ENCODE results near the gene RETREG1. TPM values are rescaled to one million over a fixed set of nuclear protein-coding genes. Genes with fewer than 3 reads are reported as not detected.
A peak's percentile ranks its signal among the peaks of the same experiment; 100 is the strongest.

The RETREG1 gene
- total RNA-seq, 1 experiment from 2014 or later: not detected

GRCh38 chr5:16595881-16596580 lies 20.8 kb downstream of the RETREG1 start:
- H3K9me3 ChIP-seq (ENCODE audit: low read length): no peaks in the 10 kb centered on the region
- no peak for DNase-seq
- no peak overlapping the region for H3K4me2 ChIP-seq (ENCODE audit: low read depth, low read length, poor library complexity, severe bottlenecking)
- H3K4me3 ChIP-seq (ENCODE audit: low read length): no peak overlapping the region
- H3K27me3 ChIP-seq (ENCODE audit: low read length): no peaks in the 10 kb centered on the region
- no peaks in the 10 kb centered on the region for H3K79me2 ChIP-seq (ENCODE audit: low read length)
- H3K9ac ChIP-seq (ENCODE audit: low read length): no peak overlapping the region
- H3K9me2 ChIP-seq (replicated peaks; ENCODE audit: insufficient read depth, low read length): no peaks in the 10 kb centered on the region
- 0 out of 2 replicates have a peak, but pooled peaks cover 5% of the 10 kb centered on the region for H3K4me1 ChIP-seq (ENCODE audit: low read length)
- no peaks in the 10 kb centered on the region for H3K36me3 ChIP-seq (ENCODE audit: insufficient read depth, low read length)
- H2AFZ ChIP-seq (ENCODE audit: low read length): no peak overlapping the region
- H3K27ac ChIP-seq (ENCODE audit: low read length): no peak overlapping the region
- H4K20me1 ChIP-seq (ENCODE audit: insufficient read depth, low read depth, low read length): no peaks in the 10 kb centered on the region

DNA sequence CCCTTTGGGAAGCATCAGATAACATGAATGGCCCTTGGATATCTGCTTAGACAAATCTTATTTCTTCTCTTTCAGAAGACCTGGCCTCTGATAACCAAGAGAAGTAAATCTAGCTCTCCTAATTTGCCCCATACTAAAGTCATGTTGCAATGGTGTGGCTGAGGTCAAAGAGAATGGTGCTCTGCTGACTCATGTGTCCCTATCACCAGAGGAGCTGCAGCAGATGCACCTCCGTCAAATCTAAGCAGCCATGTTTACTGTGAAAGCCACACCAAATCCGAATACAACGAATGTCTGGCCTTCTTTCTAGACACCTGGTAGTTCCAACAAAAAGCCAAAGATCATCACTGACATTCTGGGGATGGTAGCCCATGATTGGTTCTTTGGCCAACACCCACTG lies 23.2 kb downstream of the RETREG1 start:
- Histone ChIP-seq H2AFZ (ENCODE audit: low read length) (no peak overlapping the region), H3K9ac (ENCODE audit: low read length) (no peak overlapping the region), H3K4me2 (ENCODE audit: low read depth, low read length, poor library complexity, severe bottlenecking) (no peak overlapping the region), H3K9me3 (ENCODE audit: low read length) (no peaks in the 10 kb centered on the region), H3K27me3 (ENCODE audit: low read length) (no peaks in the 10 kb centered on the region), H3K4me1 (ENCODE audit: low read length) (0 out of 2 replicates have a peak, but pooled peaks cover 5% of the 10 kb centered on the region), H3K9me2 (replicated peaks; ENCODE audit: insufficient read depth, low read length) (no peaks in the 10 kb centered on the region), H3K36me3 (ENCODE audit: insufficient read depth, low read length) (no peaks in the 10 kb centered on the region), H3K79me2 (ENCODE audit: low read length) (no peaks in the 10 kb centered on the region), H3K4me3 (ENCODE audit: low read length) (no peak overlapping the region), H3K27ac (ENCODE audit: low read length) (no peak overlapping the region), H4K20me1 (ENCODE audit: insufficient read depth, low read depth, low read length) (no peaks in the 10 kb centered on the region)
- DNase-seq: no peak

- Histone ChIP-seq H3K36me3 (ENCODE audit: insufficient read depth, low read length) (no peaks in the 10 kb centered on the region), H3K9me3 (ENCODE audit: low read length) (no peaks in the 10 kb centered on the region), H3K9me2 (replicated peaks; ENCODE audit: insufficient read depth, low read length) (no peaks in the 10 kb centered on the region), H3K9ac (ENCODE audit: low read length) (no peak overlapping the region), H3K27ac (ENCODE audit: low read length) (no peak overlapping the region), H3K79me2 (ENCODE audit: low read length) (no peaks in the 10 kb centered on the region), H3K4me3 (ENCODE audit: low read length) (no peak overlapping the region), H4K20me1 (ENCODE audit: insufficient read depth, low read depth, low read length) (no peaks in the 10 kb centered on the region), H3K4me1 (ENCODE audit: low read length) (0 out of 2 replicates have a peak, but pooled peaks cover 5% of the 10 kb centered on the region), H2AFZ (ENCODE audit: low read length) (no peak overlapping the region), H3K4me2 (ENCODE audit: low read depth, low read length, poor library complexity, severe bottlenecking) (no peak overlapping the region), H3K27me3 (ENCODE audit: low read length) (no peaks in the 10 kb centered on the region)
- DNase-seq: no peak
Measured at GRCh38 chr5:16593013-16593412, 23.8 kb downstream of the RETREG1 start.

- Histone ChIP-seq H3K79me2 (ENCODE audit: low read length) (no peaks in the 10 kb centered on the region), H3K9ac (ENCODE audit: low read length) (no peak overlapping the region), H3K9me2 (replicated peaks; ENCODE audit: insufficient read depth, low read length) (no peaks in the 10 kb centered on the region), H3K4me3 (ENCODE audit: low read length) (no peak overlapping the region), H2AFZ (ENCODE audit: low read length) (no peak overlapping the region), H3K36me3 (ENCODE audit: insufficient read depth, low read length) (no peaks in the 10 kb centered on the region), H3K27ac (ENCODE audit: low read length) (no peak overlapping the region), H3K4me1 (ENCODE audit: low read length) (0 out of 2 replicates have a peak, but pooled peaks cover 5% of the 10 kb centered on the region), H3K9me3 (ENCODE audit: low read length) (no peaks in the 10 kb centered on the region), H3K4me2 (ENCODE audit: low read depth, low read length, poor library complexity, severe bottlenecking) (no peak overlapping the region), H4K20me1 (ENCODE audit: insufficient read depth, low read depth, low read length) (no peaks in the 10 kb centered on the region), H3K27me3 (ENCODE audit: low read length) (no peaks in the 10 kb centered on the region; the same call in 1 of the 2 replicates)
- DNase-seq: no peak
Measured at GRCh38 chr5:16592255-16592654, 24.5 kb downstream of the RETREG1 start.

GRCh38 chr5:16590685-16591084 lies 26.1 kb downstream of the RETREG1 start:
- H3K79me2 ChIP-seq (ENCODE audit: low read length): no peaks in the 10 kb centered on the region
- no peaks in the 10 kb centered on the region for H3K9me2 ChIP-seq (replicated peaks; ENCODE audit: insufficient read depth, low read length)
- H3K9me3 ChIP-seq (ENCODE audit: low read length): no peaks in the 10 kb centered on the region
- H3K9ac ChIP-seq (ENCODE audit: low read length): no peak overlapping the region
- no peak for DNase-seq
- H3K4me2 ChIP-seq (ENCODE audit: low read depth, low read length, poor library complexity, severe bottlenecking): no peak overlapping the region
- H3K27me3 ChIP-seq (ENCODE audit: low read length): no peaks in the 10 kb centered on the region; the same call in 1 of the 2 replicates
- peaks cover 12% of the 10 kb centered on the region for H3K4me1 ChIP-seq (ENCODE audit: low read length)
- no peak overlapping the region for H3K4me3 ChIP-seq (ENCODE audit: low read length)
- H3K27ac ChIP-seq (ENCODE audit: low read length): no peak overlapping the region
- H4K20me1 ChIP-seq (ENCODE audit: insufficient read depth, low read depth, low read length): no peaks in the 10 kb centered on the region
- no peaks in the 10 kb centered on the region for H3K36me3 ChIP-seq (ENCODE audit: insufficient read depth, low read length)
- no peak overlapping the region for H2AFZ ChIP-seq (ENCODE audit: low read length)

DNA sequence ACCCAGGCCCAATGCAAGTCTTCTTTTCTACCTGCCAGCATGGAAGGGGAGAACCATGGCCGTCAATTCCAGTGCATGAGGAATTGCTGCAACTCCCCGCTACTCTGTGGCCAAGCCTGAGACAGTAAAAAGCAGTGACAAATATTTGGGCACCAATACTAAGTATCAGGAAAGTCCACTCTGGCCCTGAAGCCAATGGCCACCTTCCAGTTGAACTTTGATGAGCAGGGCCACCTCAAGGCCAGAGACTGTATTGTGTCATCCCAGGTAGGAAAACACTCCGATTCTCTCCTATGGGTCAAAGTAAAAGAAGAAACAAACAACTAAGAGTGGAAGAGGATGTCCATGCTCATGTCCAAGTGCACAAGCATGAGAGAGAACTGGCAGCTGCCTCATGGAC lies 27.1 kb downstream of the RETREG1 start:
- Histone ChIP-seq H3K4me3 (ENCODE audit: low read length) (no peak overlapping the region), H3K4me1 (ENCODE audit: low read length) (peaks cover 12% of the 10 kb centered on the region), H3K27ac (ENCODE audit: low read length) (no peak overlapping the region), H3K9me2 (replicated peaks; ENCODE audit: insufficient read depth, low read length) (no peaks in the 10 kb centered on the region), H3K4me2 (ENCODE audit: low read depth, low read length, poor library complexity, severe bottlenecking) (no peak overlapping the region), H3K27me3 (ENCODE audit: low read length) (no peaks in the 10 kb centered on the region; the same call in 1 of the 2 replicates), H3K79me2 (ENCODE audit: low read length) (no peaks in the 10 kb centered on the region), H3K9me3 (ENCODE audit: low read length) (no peaks in the 10 kb centered on the region), H2AFZ (ENCODE audit: low read length) (no peak overlapping the region), H3K9ac (ENCODE audit: low read length) (no peak overlapping the region), H3K36me3 (ENCODE audit: insufficient read depth, low read length) (no peaks in the 10 kb centered on the region), H4K20me1 (ENCODE audit: insufficient read depth, low read depth, low read length) (no peaks in the 10 kb centered on the region)
- DNase-seq: no peak

- H4K20me1 ChIP-seq (ENCODE audit: insufficient read depth, low read depth, low read length): no peaks in the 10 kb centered on the region
- no peak overlapping the region for H3K4me3 ChIP-seq (ENCODE audit: low read length)
- no peak overlapping the region for H3K27ac ChIP-seq (ENCODE audit: low read length)
- no peaks in the 10 kb centered on the region for H3K79me2 ChIP-seq (ENCODE audit: low read length)
- no peaks in the 10 kb centered on the region for H3K9me3 ChIP-seq (ENCODE audit: low read length)
- no peak overlapping the region for H3K9ac ChIP-seq (ENCODE audit: low read length)
- no peaks in the 10 kb centered on the region for H3K9me2 ChIP-seq (replicated peaks; ENCODE audit: insufficient read depth, low read length)
- H2AFZ ChIP-seq (ENCODE audit: low read length): no peak overlapping the region
- no peak overlapping the region for H3K4me2 ChIP-seq (ENCODE audit: low read depth, low read length, poor library complexity, severe bottlenecking)
- no peaks in the 10 kb centered on the region for H3K36me3 ChIP-seq (ENCODE audit: insufficient read depth, low read length)
- peaks cover 12% of the 10 kb centered on the region for H3K4me1 ChIP-seq (ENCODE audit: low read length)
- no peaks in the 10 kb centered on the region; the same call in 1 of the 2 replicates for H3K27me3 ChIP-seq (ENCODE audit: low read length)
- no peak for DNase-seq
Measured at GRCh38 chr5:16588434-16589214, 28.2 kb downstream of the RETREG1 start.

- Histone ChIP-seq H3K9me3 (ENCODE audit: low read length) (no peaks in the 10 kb centered on the region), H3K4me3 (ENCODE audit: low read length) (no peak overlapping the region), H3K4me2 (ENCODE audit: low read depth, low read length, poor library complexity, severe bottlenecking) (peak overlapping the region; percentile 4), H3K4me1 (ENCODE audit: low read length) (peaks cover 8% of the 10 kb centered on the region), H3K27ac (ENCODE audit: low read length) (no peak overlapping the region), H3K9ac (ENCODE audit: low read length) (no peak overlapping the region), H3K27me3 (ENCODE audit: low read length) (no peaks in the 10 kb centered on the region; the same call in 1 of the 2 replicates), H3K79me2 (ENCODE audit: low read length) (no peaks in the 10 kb centered on the region), H2AFZ (ENCODE audit: low read length) (no peak overlapping the region), H4K20me1 (ENCODE audit: insufficient read depth, low read depth, low read length) (no peaks in the 10 kb centered on the region), H3K36me3 (ENCODE audit: insufficient read depth, low read length) (no peaks in the 10 kb centered on the region), H3K9me2 (replicated peaks; ENCODE audit: insufficient read depth, low read length) (no peaks in the 10 kb centered on the region)
- DNase-seq: no peak
Measured at GRCh38 chr5:16586556-16586955, 30.2 kb downstream of the RETREG1 start.

Data from Karpas-422 (cell line).